GM12878 (cell line): ENCODE data around the gene IRX4. TPM values are rescaled to one million over a fixed set of nuclear protein-coding genes. Genes with fewer than 3 reads are reported as not detected.
A peak's percentile ranks its signal among the peaks of the same experiment; 100 is the strongest.

ENCODE experiments used
- ATAC-seq: fragments of 200-7000 bp; cut with Tn5 transposase; 3 replicates; pipeline ENCODE4 v1.9.1; 2020; ENCODE audit warnings: mild to moderate bottlenecking, moderate library complexity
- Bru-seq: library from RNA; stranded (reverse); fragments of 400-500 nt; gene quantifications from one replicate; lab custom pipeline; 2021; lab: Mats Ljungman, UMichigan
- BruChase-seq, 2 experiments: library from RNA; stranded (reverse); fragments of 400-500 nt; gene quantifications; one replicate each; lab custom pipeline; 2021; lab: Mats Ljungman, UMichigan
- BruUV-seq: library from RNA; stranded (reverse); fragments of 400-500 nt; replicated peaks from 2 replicates; lab custom pipeline; 2021; lab: Mats Ljungman, UMichigan
- CTCF ChIA-PET: fragments of 300-600 bp; sonication (Branson Sonifier 250); formaldehyde crosslinking; extraction: SDS; loops from one replicate; lab custom pipeline; 2021; ENCODE audit warnings: inconsistent platforms; lab: Yijun Ruan, JAX
- POLR2A ChIA-PET: fragments of 350-600 bp; formaldehyde crosslinking; extraction: SDS; loops from one replicate; lab custom pipeline; 2021; ENCODE audit warnings: inconsistent platforms; lab: Charles Lee
- RAD21 ChIA-PET: fragments of 300-600 bp; sonication (Branson Sonifier 250); formaldehyde crosslinking; loops from one replicate; lab custom pipeline; 2023; ENCODE audit warnings: antibody characterized with exemption; ENCODE audit not compliant: unreplicated experiment; lab: Charles Lee
- SMC1A ChIA-PET: fragments of 300-600 bp; sonication (Branson Sonifier 250); formaldehyde crosslinking; loops from one replicate; lab custom pipeline; 2023; ENCODE audit not compliant: unreplicated experiment, uncharacterized antibody; lab: Charles Lee
- DNase-seq: peaks from one replicate; pipeline ENCODE4 v3.0.0-alpha.2; 2011; ENCODE audit warnings: low read depth, low spot score
- FAIRE-seq: peaks from 3 replicates; lab custom pipeline; 2011; peaks lifted over from hg19 to GRCh38; lab: Jason Lieb, UNC
- H2AFZ ChIP-seq: 2 replicates; pipeline ENCODE4 v1.6.0; 2011; ENCODE audit warnings: low read depth, low read length, control low read depth; ENCODE audit not compliant: control insufficient read depth
- H3K27ac ChIP-seq: 2 replicates; pipeline ENCODE4 v1.5.1; 2011; ENCODE audit warnings: control low read depth; ENCODE audit not compliant: control insufficient read depth, insufficient read depth
- H3K27me3 ChIP-seq, 2 experiments: replicated peaks in 1 of 2; 2 replicates each; pipeline versions ENCODE4 v1.6.0 to v1.6.1; 2011; ENCODE audit warnings: low read length in 1 of 2; ENCODE audit not compliant: control insufficient read depth in 2 of 2, insufficient read depth in 2 of 2
- H3K36me3 ChIP-seq, 2 experiments: 2 replicates each; pipeline ENCODE4 v1.5.1; 2011; ENCODE audit warnings: low read length in 1 of 2; ENCODE audit not compliant: control insufficient read depth in 2 of 2, insufficient read depth in 2 of 2
- H3K4me1 ChIP-seq: 2 replicates; pipeline ENCODE4 v1.6.1; 2011; ENCODE audit warnings: mild to moderate bottlenecking, low read length, moderate library complexity, mixed read lengths; ENCODE audit not compliant: control insufficient read depth, insufficient read depth
- H3K4me2 ChIP-seq: 2 replicates; pipeline ENCODE4 v1.6.0; 2011; ENCODE audit warnings: control low read depth; ENCODE audit not compliant: control insufficient read depth, insufficient read depth
- H3K4me3 ChIP-seq: fragments of 200-600 bp; sonication (generic); 2 replicates; pipeline ENCODE4 v1.5.1; 2016
- H3K79me2 ChIP-seq: 2 replicates; pipeline ENCODE4 v1.6.0; 2011; ENCODE audit warnings: low read length; ENCODE audit not compliant: control insufficient read depth, insufficient read depth
- H3K9ac ChIP-seq: 2 replicates; pipeline ENCODE4 v1.8.0; 2011; ENCODE audit warnings: low read length, control low read depth, mixed read lengths; ENCODE audit not compliant: control insufficient read depth, insufficient read depth
- H3K9me3 ChIP-seq: replicated peaks from 3 replicates; pipeline ENCODE4 v1.5.1; 2011; ENCODE audit warnings: mild to moderate bottlenecking, low read length; ENCODE audit not compliant: control insufficient read depth, insufficient read depth
- H4K20me1 ChIP-seq: 2 replicates; pipeline ENCODE4 v1.6.0; 2011; ENCODE audit not compliant: control insufficient read depth, insufficient read depth
- CBX3 ChIP-seq: fragments of 200-600 bp; sonication (generic); IDR thresholded peaks from 2 replicates; pipeline ENCODE4 v1.6.1; 2016; ENCODE audit warnings: low read depth, borderline replicate concordance
- DPF2 ChIP-seq: fragments of 450-650 bp; IDR thresholded peaks from 2 replicates; pipeline ENCODE4 v1.6.1; 2017; ENCODE audit warnings: mild to moderate bottlenecking
- EZH2 ChIP-seq: IDR thresholded peaks from 2 replicates; pipeline ENCODE4 v1.6.1; 2012; ENCODE audit warnings: low read depth, mild to moderate bottlenecking, control low read depth, inconsistent platforms, low read length, borderline replicate concordance; ENCODE audit not compliant: control insufficient read depth
- IRF5 ChIP-seq: fragments of 450-650 bp; IDR thresholded peaks from 2 replicates; pipeline ENCODE4 v1.6.1; 2017; ENCODE audit warnings: borderline replicate concordance
- KAT2A ChIP-seq: conservative IDR thresholded peaks from 2 replicates; pipeline ENCODE4 v1.6.1; 2011; ENCODE audit warnings: low read depth, low read length; ENCODE audit not compliant: control insufficient read depth
- KLF5 ChIP-seq: fragments of 450-650 bp; IDR thresholded peaks from 2 replicates; pipeline ENCODE4 v1.6.1; 2014; ENCODE audit warnings: mild to moderate bottlenecking; ENCODE audit not compliant: partially characterized antibody
- MYC ChIP-seq: IDR thresholded peaks from 2 replicates; pipeline ENCODE4 v1.6.1; 2011; ENCODE audit warnings: mild to moderate bottlenecking, low read length, moderate library complexity, inconsistent platforms; ENCODE audit not compliant: insufficient read depth, insufficient replicate concordance, insufficient read length, severe bottlenecking
- NFYA ChIP-seq: IDR thresholded peaks from 2 replicates; pipeline ENCODE4 v1.6.1; 2011; ENCODE audit warnings: low read depth, mild to moderate bottlenecking, low read length, improper control_type of control experiment, borderline replicate concordance
- PAX8 ChIP-seq: fragments of 450-650 bp; IDR thresholded peaks from 2 replicates; pipeline ENCODE4 v1.6.1; 2017; ENCODE audit warnings: mild to moderate bottlenecking, moderate library complexity
- SIN3A ChIP-seq: IDR thresholded peaks from 2 replicates; pipeline ENCODE4 v1.6.1; 2012; ENCODE audit warnings: low read depth, low read length, improper control_type of control experiment
- SIX5 ChIP-seq: IDR thresholded peaks from 2 replicates; pipeline ENCODE4 v1.6.1; 2011; ENCODE audit warnings: mild to moderate bottlenecking, low read depth, low read length, moderate library complexity; ENCODE audit not compliant: severe bottlenecking
- SKIL ChIP-seq: fragments of 450-650 bp; IDR thresholded peaks from 2 replicates; pipeline ENCODE4 v1.6.1; 2017; ENCODE audit warnings: mild to moderate bottlenecking, low read depth, inconsistent platforms; ENCODE audit not compliant: poor library complexity, severe bottlenecking
- ZNF217 ChIP-seq: fragments of 450-650 bp; IDR thresholded peaks from 2 replicates; pipeline ENCODE4 v1.6.1; 2017; ENCODE audit warnings: antibody characterized with exemption, mild to moderate bottlenecking
- WGBS: methylation state at CpG from one replicate; pipeline ENCODE4 v1.1.6; 2016; ENCODE audit warnings: low lambda C conversion rate; ENCODE audit not compliant: insufficient replicate concordance, insufficient coverage; ENCODE audit errors: missing lambda C conversion rate; 5-methylcytosine and 5-hydroxymethylcytosine counted together
- in situ Hi-C: fragments of 300-500 bp; cut with MboI; formaldehyde crosslinking; loops from 9 replicates; pipeline ENCODE4 v1.14.3; 2018; ENCODE audit warnings: mixed read lengths
- intact Hi-C: fragments of 100-400 bp; cut with micrococcal nuclease; formaldehyde crosslinking; loops from one replicate; pipeline ENCODE4 v1.14.2; 2022; ENCODE audit not compliant: unreplicated experiment
- long read RNA-seq, 2 experiments: library from polyadenylated mRNA; unstranded; transcript quantifications; one replicate each; pipeline ENCODE4 v2.0.0, GENCODE V29; 2019 to 2020
- polyA minus RNA-seq, 3 experiments: library from RNA; depleted of rRNA, polyadenylated mRNA; stranded (reverse); fragments of >200 nt; gene quantifications; 2 replicates each; pipeline ENCODE4 v1.2.3, GENCODE V29; 2011
- polyA plus RNA-seq, 11 experiments: library from polyadenylated mRNA; depleted of rRNA in 4 of 11; unstranded in 6 of 11; stranded (reverse) in 5 of 11; fragments of >200 nt; fragmentation: Nextera tagmentation in 4 of 11; fragmentation: Illumina TruSeq in 1 of 11; extraction: Ambion mirVana in 4 of 11; extraction: Trizol in 1 of 11; gene quantifications; 1 replicate in 1 of 11; 2 replicates in 10 of 11; pipeline versions ENCODE4 v1.2.1 to v1.2.3, GENCODE V29; 2011 to 2016; ENCODE audit warnings: inconsistent platforms in 2 of 11, missing spikeins in 2 of 11, low read depth in 1 of 11
- total RNA-seq, 4 experiments: library from RNA; depleted of rRNA in 3 of 4; stranded (reverse); fragments of >200 nt in 3 of 4; fragmentation: Illumina TruSeq in 1 of 4; extraction: Trizol in 1 of 4; gene quantifications; 2 replicates each; pipeline versions ENCODE4 v1.2.1 to v1.2.3, GENCODE V29; 2013 to 2021
- TF ChIP-seq, protein P1 (sequence below): fragments of 450-650 bp; IDR thresholded peaks from 2 replicates; pipeline ENCODE4 v1.6.1; 2017; ENCODE audit warnings: mild to moderate bottlenecking

IRX4 gene
- total RNA-seq (2013; cell fraction: nucleolus; rRNA removed) = not detected in 2 replicates
- not detected in 2 replicates for total RNA-seq (2014; rRNA removed)
- not detected in 2 replicates for total RNA-seq (2014; rRNA removed; fragmentation: Illumina TruSeq; extraction: Trizol)
- not detected in 2 replicates for total RNA-seq (2021)
- polyA plus RNA-seq (2011; ENCODE audit: low read depth) = not detected
- not detected in 2 replicates for polyA plus RNA-seq (2011; rRNA removed)
- polyA plus RNA-seq (2011; cell fraction: cytosol; rRNA removed) = not detected in 2 replicates
- not detected in 2 replicates for polyA plus RNA-seq (2011; cell fraction: nucleus; rRNA removed)
- polyA plus RNA-seq (2012) = 0.10 TPM in 1 of 2 replicates, not detected in the other
- polyA plus RNA-seq (2014; fragmentation: Illumina TruSeq; extraction: Trizol) = not detected in 2 replicates
- polyA plus RNA-seq (2014; fragmentation: Nextera tagmentation; extraction: Ambion mirVana) = not detected
- polyA plus RNA-seq (2014; rRNA removed) = not detected in 2 replicates
- not detected for polyA plus RNA-seq (2016; fragmentation: Nextera tagmentation; extraction: Ambion mirVana)
- not detected in 2 replicates for polyA minus RNA-seq (2011; rRNA and poly(A)+ RNA removed)
- polyA minus RNA-seq (2011; cell fraction: cytosol; rRNA and poly(A)+ RNA removed) = not detected in 2 replicates
- polyA minus RNA-seq (2011; cell fraction: nucleus; rRNA and poly(A)+ RNA removed) = not detected in 2 replicates
- Bru-seq, nascent RNA = not detected
- BruChase-seq, experiment 1, labeled RNA remaining after a 6-hour chase = not detected
- percentile 8 among the genes with signal in this experiment for BruChase-seq, experiment 2, labeled RNA remaining after a 2-hour chase
- long read RNA-seq, experiment 1 = 0 reads
- long read RNA-seq, experiment 2 = 0 reads

DNA sequence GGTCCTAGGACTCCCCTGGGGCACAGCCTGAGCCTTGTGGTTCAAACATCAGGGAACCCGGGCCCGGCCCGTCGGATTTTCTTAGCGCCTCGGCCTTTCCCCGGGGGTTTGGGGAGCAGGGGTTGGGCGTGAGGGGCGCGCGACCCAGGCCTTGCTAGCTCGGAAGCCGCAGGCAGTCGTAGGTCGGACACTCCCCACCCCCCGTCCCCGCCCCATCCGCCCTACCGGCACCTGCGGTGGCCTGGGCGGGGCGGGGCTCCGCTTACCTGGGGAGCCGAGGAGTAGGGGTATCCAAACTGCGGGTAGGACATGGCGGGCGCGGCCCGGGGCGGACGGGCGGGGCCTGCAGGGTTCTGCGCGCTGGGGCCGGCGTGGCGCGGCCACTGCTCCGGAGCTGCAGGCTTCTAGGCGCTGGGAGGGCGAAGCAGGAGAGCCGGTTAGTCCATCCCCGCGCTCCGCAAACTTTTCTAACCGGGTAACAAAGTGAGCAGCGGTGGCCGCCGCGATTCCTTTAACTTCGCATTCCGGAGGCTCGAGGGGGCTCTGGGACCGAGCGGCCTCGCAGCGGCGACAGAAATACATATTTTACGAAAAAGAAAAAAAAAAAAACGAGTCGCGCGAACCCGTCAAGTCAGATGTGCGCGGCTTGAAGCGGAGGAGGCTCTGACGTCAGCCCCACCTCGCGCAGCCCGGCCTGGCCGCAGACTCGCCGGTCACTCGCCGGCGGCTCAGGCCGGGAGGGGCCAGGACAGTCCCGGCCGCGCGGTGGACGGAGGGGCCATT, at the start of gene IRX4:
Gene IRX4 (minus strand): TSS at position 589 of the 783 bp plus-strand sequence. CDS start 278 bp downstream, at position 311.
- in situ Hi-C loops = no loop called here
- DNase-seq = no peak
- no peaks in the 10 kb centered on the region for H3K4me1 ChIP-seq
- no peak for ATAC-seq
- H2AFZ ChIP-seq = no peak within 1 kb of the TSS
- no peaks in the 10 kb centered on the region for H3K36me3 ChIP-seq
- RAD21 ChIA-PET = no interaction called here
- POLR2A ChIA-PET = no interaction called here
- intact Hi-C loops = no loop called here
- H3K27me3 ChIP-seq = peaks cover 5 to 14% of the 10 kb centered on the region in 2 experiments; a peak in 3 of 4 replicates
- CTCF ChIA-PET = no interaction called here
- H3K9me3 ChIP-seq = no peaks in the 10 kb centered on the region; the same call in 2 of the 3 replicates
- no peak within 1 kb of the TSS for H3K4me3 ChIP-seq
- H3K27ac ChIP-seq = no peak within 1 kb of the TSS
- no TSS peak for BruUV-seq
- SMC1A ChIA-PET = no interaction called here
- WGBS = 27% methylated on average over 56 of the region's 83 CpGs
- no peaks in the 10 kb centered on the region for H4K20me1 ChIP-seq
- FAIRE-seq = no peak
- H3K9ac ChIP-seq = no peak within 1 kb of the TSS
- no peak within 1 kb of the TSS for H3K4me2 ChIP-seq
- no peaks in the 10 kb centered on the region for H3K79me2 ChIP-seq
- TF ChIP-seq MYC (no peak), CBX3 (no peak), KAT2A (no peak), ZNF217 (no peak), DPF2 (no peak), IRF5 (no peak), NFYA (no peak), KLF5 (no peak), PAX8 (no peak), SIX5 (no peak), EZH2 (no peak), SIN3A (no peak), SKIL (no peak)
- TF ChIP-seq, protein P1, sequence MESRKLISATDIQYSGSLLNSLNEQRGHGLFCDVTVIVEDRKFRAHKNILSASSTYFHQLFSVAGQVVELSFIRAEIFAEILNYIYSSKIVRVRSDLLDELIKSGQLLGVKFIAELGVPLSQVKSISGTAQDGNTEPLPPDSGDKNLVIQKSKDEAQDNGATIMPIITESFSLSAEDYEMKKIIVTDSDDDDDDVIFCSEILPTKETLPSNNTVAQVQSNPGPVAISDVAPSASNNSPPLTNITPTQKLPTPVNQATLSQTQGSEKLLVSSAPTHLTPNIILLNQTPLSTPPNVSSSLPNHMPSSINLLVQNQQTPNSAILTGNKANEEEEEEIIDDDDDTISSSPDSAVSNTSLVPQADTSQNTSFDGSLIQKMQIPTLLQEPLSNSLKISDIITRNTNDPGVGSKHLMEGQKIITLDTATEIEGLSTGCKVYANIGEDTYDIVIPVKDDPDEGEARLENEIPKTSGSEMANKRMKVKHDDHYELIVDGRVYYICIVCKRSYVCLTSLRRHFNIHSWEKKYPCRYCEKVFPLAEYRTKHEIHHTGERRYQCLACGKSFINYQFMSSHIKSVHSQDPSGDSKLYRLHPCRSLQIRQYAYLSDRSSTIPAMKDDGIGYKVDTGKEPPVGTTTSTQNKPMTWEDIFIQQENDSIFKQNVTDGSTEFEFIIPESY = no peak
